ENCODE data around the gene TLE4. TPM values are rescaled to one million over a fixed set of nuclear protein-coding genes. Genes with fewer than 3 reads are reported as not detected.

Gene TLE4
- total and polyA plus RNA-seq, 8 donors, result 6.2 to 85.2 (median 22.0) TPM

DNA sequence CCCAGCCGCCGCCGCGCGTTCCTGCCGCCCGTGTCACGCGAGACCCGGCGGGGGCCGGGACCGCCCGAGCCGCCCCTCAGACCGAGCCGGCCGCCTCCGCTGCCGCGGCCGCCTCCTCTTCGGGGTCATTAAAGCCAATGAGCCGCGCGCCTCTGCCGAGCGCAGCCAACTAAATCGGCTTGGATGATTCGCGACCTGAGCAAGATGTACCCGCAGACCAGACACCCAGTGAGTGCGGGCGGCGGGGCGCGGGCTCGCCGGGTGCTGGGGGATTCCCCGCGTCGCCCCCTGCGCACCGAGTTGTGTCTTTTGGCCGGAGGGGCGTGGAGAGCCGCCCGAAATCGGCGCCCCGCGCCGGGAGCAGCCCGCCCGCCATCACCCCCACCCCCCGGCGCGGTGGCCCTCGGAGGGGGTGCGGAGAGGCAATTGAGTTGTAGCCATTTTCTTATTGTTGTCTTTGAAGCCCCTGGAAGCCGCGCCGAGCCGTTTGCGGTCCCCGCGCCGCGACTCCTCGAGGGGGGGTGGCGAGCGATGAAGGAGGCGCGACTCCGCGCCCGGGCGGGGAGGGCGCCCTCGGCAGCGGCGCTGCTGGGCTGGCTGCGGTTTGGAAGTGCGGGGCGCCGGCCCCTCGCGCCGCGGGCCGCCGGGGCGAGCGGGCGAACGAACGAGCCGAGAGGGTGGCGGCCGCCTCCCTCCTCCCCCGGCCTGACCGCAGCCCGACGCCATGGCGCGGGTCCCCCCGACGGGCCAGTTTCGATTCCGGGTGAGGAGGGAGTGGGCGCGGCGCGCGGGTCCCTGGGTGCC, 1.0 kb downstream of the TLE4 start:
- H3K9me3 ChIP-seq, result peaks cover 0 to 3% (median under 1%) of the 10 kb centered on the region in 4 donors
- peak overlapping the region; percentile 95 to 99 (median 98) for H3K27ac ChIP-seq
- TF ChIP-seq POLR2AphosphoS5 (IDR thresholded peaks at IDR 0.05) (no peak), CTCF (IDR thresholded peaks at IDR 0.05) (no peak), EP300 (IDR thresholded peaks at IDR 0.05) (no peak), POLR2A (IDR thresholded peaks at IDR 0.05) (no peak)
- H3K27me3 ChIP-seq, result peaks cover 0 to 8% (median 7%) of the 10 kb centered on the region in 3 donors
- peak overlapping the region; percentile 87 to 98 (median 97) for H3K4me3 ChIP-seq
- 0 to 1% (median 0%) methylated on average over 30 to 113 of the region's 115 CpGs for WGBS, 5 donors
- intact Hi-C loops (cut with DNase I; ENCODE audit: low total_unique reads), result no loop called here
- peaks cover 27 to 51% (median 39%) of the 10 kb centered on the region in 4 donors for H3K4me1 ChIP-seq
- H3K36me3 ChIP-seq, result no peaks in the 10 kb centered on the region
- DNase-seq, result peak; percentile 51 to 82

- DNase-seq, result no peak
- Histone ChIP-seq H3K36me3 (no peaks in the 10 kb centered on the region), H3K27ac (peak overlapping the region; percentile 95 to 99 (median 98)), H3K27me3 (peaks cover 0 to 8% (median 7%) of the 10 kb centered on the region in 3 donors), H3K4me1 (peaks cover 27 to 58% (median 44%) of the 10 kb centered on the region in 4 donors), H3K4me3 (peak overlapping the region; percentile 87 to 98 (median 97)), H3K9me3 (no peaks in the 10 kb centered on the region)
- 1 to 3% (median 2%) methylated on average over 24 to 29 of the region's 29 CpGs for WGBS, 5 donors
- no peak for TF ChIP-seq CTCF (IDR thresholded peaks at IDR 0.05)
- TF ChIP-seq EP300 (IDR thresholded peaks at IDR 0.05), result no peak
- TF ChIP-seq POLR2A (IDR thresholded peaks at IDR 0.05), result no peak
- TF ChIP-seq POLR2AphosphoS5 (IDR thresholded peaks at IDR 0.05), result no peak
- intact Hi-C loops (cut with DNase I; ENCODE audit: low total_unique reads), result no loop called here
Observed at GRCh38 chr9:79573412-79573923, 1.7 kb downstream of the TLE4 start.

DNA sequence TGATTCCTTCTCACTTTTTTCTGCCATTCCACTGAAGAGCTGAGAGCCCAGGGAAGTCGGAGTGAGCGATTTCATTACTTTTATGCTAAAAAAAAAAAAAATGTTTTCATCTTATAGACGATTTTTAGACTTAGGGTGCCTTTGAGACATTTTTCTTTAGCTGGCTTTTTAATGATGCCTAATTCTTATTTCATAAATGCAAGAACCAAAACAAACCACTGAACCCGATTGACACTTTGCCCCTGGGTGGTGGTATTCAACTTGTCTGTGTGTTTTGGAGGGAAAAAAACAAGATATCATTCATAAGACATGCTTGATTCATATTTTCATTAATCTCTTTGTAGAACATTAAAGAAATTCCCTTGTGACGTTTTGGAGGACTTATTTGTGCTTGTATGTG, 2.4 kb downstream of the TLE4 start:
- peak overlapping the region; percentile 87 to 98 (median 97) for H3K4me3 ChIP-seq
- intact Hi-C loops (cut with DNase I; ENCODE audit: low total_unique reads), result no loop called here
- no peaks in the 10 kb centered on the region for H3K9me3 ChIP-seq
- H3K4me1 ChIP-seq, result peaks cover 27 to 65% (median 47%) of the 10 kb centered on the region in 4 donors
- peak overlapping the region in 4 of 5 donors; percentile 95 to 99 (median 98) for H3K27ac ChIP-seq
- peaks cover 0 to 8% (median 7%) of the 10 kb centered on the region in 3 donors for H3K27me3 ChIP-seq
- TF ChIP-seq EP300 (IDR thresholded peaks at IDR 0.05) (no peak), POLR2A (IDR thresholded peaks at IDR 0.05) (no peak), POLR2AphosphoS5 (IDR thresholded peaks at IDR 0.05) (no peak), CTCF (IDR thresholded peaks at IDR 0.05) (no peak)
- 15 to 32% (median 26%) methylated on average over 5 of the region's 5 CpGs for WGBS, 5 donors
- no peak for DNase-seq
- no peaks in the 10 kb centered on the region for H3K36me3 ChIP-seq

DNA sequence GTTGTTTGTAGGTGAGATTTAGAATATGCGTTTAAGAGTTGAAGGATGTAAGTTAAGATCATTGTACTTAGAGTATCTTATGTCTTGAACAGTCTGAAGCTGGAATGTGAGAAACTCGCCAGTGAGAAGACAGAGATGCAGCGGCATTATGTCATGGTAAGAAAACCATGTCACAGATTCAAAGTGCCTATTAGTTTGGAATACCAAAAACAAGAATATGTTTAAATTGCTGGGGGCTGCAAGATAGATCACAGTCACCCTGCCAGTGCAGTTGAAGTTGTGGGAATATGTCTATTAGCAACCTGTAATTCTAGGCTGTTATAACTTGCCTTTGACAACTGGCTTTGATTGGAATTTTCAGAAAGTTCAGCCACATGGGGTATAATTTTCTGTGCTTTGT, 3.0 kb downstream of the TLE4 start:
- no peaks in the 10 kb centered on the region for H3K9me3 ChIP-seq
- H3K36me3 ChIP-seq, result peaks cover 0 to 2% (median 0%) of the 10 kb centered on the region in 4 donors
- H3K27me3 ChIP-seq, result peaks cover 0 to 8% (median 7%) of the 10 kb centered on the region in 3 donors
- H3K4me1 ChIP-seq, result peaks cover 27 to 71% (median 49%) of the 10 kb centered on the region in 4 donors
- WGBS, 5 donors, result 55 to 75% (median 65%) methylated on average over 3 of the region's 3 CpGs
- peak overlapping the region in 1 of 5 donors; percentile 18 for H3K27ac ChIP-seq
- no peak for TF ChIP-seq POLR2AphosphoS5 (IDR thresholded peaks at IDR 0.05)
- TF ChIP-seq POLR2A (IDR thresholded peaks at IDR 0.05), result no peak
- TF ChIP-seq CTCF (IDR thresholded peaks at IDR 0.05), result no peak
- no peak for TF ChIP-seq EP300 (IDR thresholded peaks at IDR 0.05)
- H3K4me3 ChIP-seq, result peak overlapping the region; percentile 87 to 98 (median 97)
- intact Hi-C loops (cut with DNase I; ENCODE audit: low total_unique reads), result no loop called here
- DNase-seq, result no peak

All from stomach (tissue), 9 donors.